SK-N-MC (cell line): ENCODE results near the gene COL15A1.

ENCODE experiments used
- EZH2 ChIP-seq: fragments of 200-600 bp; sonication (generic); IDR thresholded peaks from one replicate; pipeline ENCODE4 v1.6.1; 2017; ENCODE audit warnings: antibody characterized with exemption
- FOXP2 ChIP-seq: optimal IDR thresholded peaks from 2 replicates; pipeline ENCODE3; 2011; ENCODE audit warnings: mild to moderate bottlenecking, moderate library complexity; ENCODE audit not compliant: insufficient read depth; ENCODE audit errors: extremely low read length, control extremely low read depth
- POLR2AphosphoS5 ChIP-seq: IDR thresholded peaks from 2 replicates; pipeline ENCODE4 v1.6.1; 2012; ENCODE audit warnings: mild to moderate bottlenecking, low read depth, low read length, borderline replicate concordance

DNA sequence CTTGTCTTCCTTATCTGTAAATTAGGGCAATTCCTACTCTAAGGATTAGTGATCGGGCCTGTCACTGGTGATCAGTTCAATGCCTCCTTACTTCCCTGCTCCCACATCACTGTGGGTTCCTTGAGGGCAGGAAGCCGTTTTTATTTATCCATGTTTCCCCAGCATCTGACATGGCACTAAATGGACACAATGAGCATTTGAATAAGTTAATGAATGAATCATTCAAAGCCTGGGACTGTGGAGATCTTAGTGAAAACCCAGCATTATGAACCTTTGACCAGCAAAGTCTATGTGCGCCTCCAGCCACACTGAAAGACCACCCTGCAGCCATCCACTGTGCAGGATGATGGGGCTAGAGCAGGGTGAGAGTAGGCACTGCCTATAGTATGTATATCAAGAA, 11.6 kb downstream of the COL15A1 start:
- TF ChIP-seq POLR2AphosphoS5 (no peak), EZH2 (no peak), FOXP2 (no peak)
